HEK293T (cell line): ENCODE data around the gene ASPSCR1.

ENCODE experiments used
- CTCF ChIA-PET: fragments of 350-600 bp; formaldehyde crosslinking; extraction: SDS; loops from one replicate; lab custom pipeline; 2021; ENCODE audit warnings: antibody characterized with exemption, inconsistent platforms; lab: Yijun Ruan, JAX
- POLR2A ChIA-PET: fragments of 350-600 bp; formaldehyde crosslinking; extraction: SDS; loops from one replicate; lab custom pipeline; 2020; ENCODE audit warnings: antibody characterized with exemption, inconsistent platforms; lab: Yijun Ruan, JAX
- DNase-seq: peaks from one replicate; pipeline ENCODE4 v3.0.0; 2012; ENCODE audit warnings: mixed read lengths; ENCODE audit errors: extremely low spot score
- ARNT ChIP-seq: fragments of 450-650 bp; IDR thresholded peaks from 2 replicates; pipeline ENCODE4 v1.6.1; 2017; ENCODE audit warnings: mild to moderate bottlenecking
- BHLHE40 ChIP-seq: fragments of 450-650 bp; IDR thresholded peaks from 2 replicates; pipeline ENCODE4 v1.6.1; 2016; ENCODE audit warnings: mild to moderate bottlenecking, moderate library complexity, borderline replicate concordance
- CTBP1 ChIP-seq: fragments of 450-650 bp; IDR thresholded peaks from 2 replicates; pipeline ENCODE4 v1.6.1; 2016; ENCODE audit warnings: borderline replicate concordance
- ELF4 ChIP-seq: fragments of 450-650 bp; IDR thresholded peaks from 2 replicates; pipeline ENCODE4 v1.6.1; 2017; ENCODE audit warnings: antibody characterized with exemption
- FOXA1 ChIP-seq: fragments of 450-650 bp; IDR thresholded peaks from 2 replicates; pipeline ENCODE4 v1.6.1; 2016; ENCODE audit warnings: mild to moderate bottlenecking
- FOXK2 ChIP-seq: fragments of 450-650 bp; IDR thresholded peaks from 2 replicates; pipeline ENCODE4 v1.6.1; 2016; ENCODE audit warnings: mild to moderate bottlenecking
- FOXM1 ChIP-seq: fragments of 450-650 bp; IDR thresholded peaks from 2 replicates; pipeline ENCODE4 v1.6.1; 2017; ENCODE audit warnings: mild to moderate bottlenecking, borderline replicate concordance
- HDGF ChIP-seq: fragments of 450-650 bp; IDR thresholded peaks from 2 replicates; pipeline ENCODE4 v1.6.1; 2017; ENCODE audit warnings: antibody characterized with exemption, borderline replicate concordance
- L3MBTL2 ChIP-seq: fragments of 450-650 bp; conservative IDR thresholded peaks from 2 replicates; pipeline ENCODE4 v1.6.1; 2016; ENCODE audit warnings: mild to moderate bottlenecking
- LEF1 ChIP-seq: fragments of 450-650 bp; IDR thresholded peaks from 2 replicates; pipeline ENCODE4 v1.6.1; 2017; ENCODE audit warnings: mild to moderate bottlenecking, borderline replicate concordance
- NFRKB ChIP-seq: fragments of 450-650 bp; IDR thresholded peaks from 2 replicates; pipeline ENCODE4 v1.6.1; 2016; ENCODE audit warnings: mild to moderate bottlenecking, moderate library complexity
- SP1 ChIP-seq: fragments of 450-650 bp; IDR thresholded peaks from 2 replicates; pipeline ENCODE4 v1.6.1; 2017
- SUZ12 ChIP-seq: fragments of 450-650 bp; IDR thresholded peaks from 2 replicates; pipeline ENCODE4 v1.6.1; 2016; ENCODE audit warnings: mild to moderate bottlenecking
- TARDBP ChIP-seq: fragments of 450-650 bp; IDR thresholded peaks from 2 replicates; pipeline ENCODE4 v1.6.1; 2016
- ZNF384 ChIP-seq: fragments of 450-650 bp; IDR thresholded peaks from 2 replicates; pipeline ENCODE4 v1.6.1; 2016
- TF ChIP-seq, protein P1 (sequence below): fragments of 450-650 bp; IDR thresholded peaks from 2 replicates; pipeline ENCODE4 v1.6.1; 2016

Gene ASPSCR1

GRCh38 chr17:82056729-82057621 is 79.5 kb downstream of the ASPSCR1 start:
- TF ChIP-seq CTBP1 (no peak), L3MBTL2 (no peak), SUZ12 (no peak), FOXM1 (no peak), ELF4 (no peak), LEF1 (no peak)
- ChIA-PET CTCF (no interaction called here), POLR2A (interaction anchor here (1.0 to 6.3 kb wide), 6 partner anchors 7 to 28 kb away, joined by 3 to 46 read pairs (median 3); partner anchors contain the start of genes DCXR, DUS1L and RAC3)
- DNase-seq, result no peak

DNA sequence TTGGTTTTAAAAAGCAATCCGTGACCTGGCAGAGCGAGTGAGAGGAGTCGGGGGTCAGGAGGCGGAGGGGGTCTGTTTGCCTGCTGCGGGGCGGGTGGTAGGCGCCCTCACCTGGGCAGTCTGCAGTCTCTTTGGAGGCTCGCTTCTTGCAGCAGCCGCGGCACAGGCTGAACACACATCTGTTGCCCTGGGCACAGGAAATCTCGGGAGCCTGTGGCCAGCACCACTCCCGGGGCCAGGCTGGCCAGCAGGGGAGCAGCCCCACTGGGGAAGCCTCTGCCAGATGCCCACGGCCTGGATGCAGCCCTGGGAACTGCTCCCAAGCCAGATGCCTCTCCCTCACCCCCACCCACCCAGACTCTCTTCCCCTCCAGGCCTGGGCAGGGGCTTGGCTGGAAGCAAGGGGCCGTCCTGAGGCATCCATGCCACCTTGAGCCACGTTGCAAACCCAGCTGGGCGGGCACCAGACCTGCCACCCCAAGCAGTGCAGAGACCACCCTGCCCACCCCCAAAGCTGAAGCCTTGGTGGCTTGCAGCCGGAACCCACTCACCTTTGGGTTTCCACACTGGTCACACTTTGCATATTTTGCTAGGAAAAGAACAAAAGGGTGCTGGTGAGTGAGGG is 80.9 kb downstream of the ASPSCR1 start:
- no peak for DNase-seq
- ChIA-PET POLR2A (interaction anchor here (0.9 to 1.2 kb wide), 2 partner anchors 8 to 11 kb away, joined by 3 to 4 read pairs; no protein-coding TSS in a partner anchor), CTCF (no interaction called here)
- TF ChIP-seq ARNT (no peak), SP1 (no peak), SUZ12 (no peak), BHLHE40 (no peak), TARDBP (no peak), FOXA1 (no peak), LEF1 (no peak)
- TF ChIP-seq, protein P1, sequence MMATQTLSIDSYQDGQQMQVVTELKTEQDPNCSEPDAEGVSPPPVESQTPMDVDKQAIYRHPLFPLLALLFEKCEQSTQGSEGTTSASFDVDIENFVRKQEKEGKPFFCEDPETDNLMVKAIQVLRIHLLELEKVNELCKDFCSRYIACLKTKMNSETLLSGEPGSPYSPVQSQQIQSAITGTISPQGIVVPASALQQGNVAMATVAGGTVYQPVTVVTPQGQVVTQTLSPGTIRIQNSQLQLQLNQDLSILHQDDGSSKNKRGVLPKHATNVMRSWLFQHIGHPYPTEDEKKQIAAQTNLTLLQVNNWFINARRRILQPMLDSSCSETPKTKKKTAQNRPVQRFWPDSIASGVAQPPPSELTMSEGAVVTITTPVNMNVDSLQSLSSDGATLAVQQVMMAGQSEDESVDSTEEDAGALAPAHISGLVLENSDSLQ, result no peak

GRCh38 chr17:82058855-82059249 is 81.4 kb downstream of the ASPSCR1 start:
- ChIA-PET CTCF (no interaction called here), POLR2A (interaction anchor here (0.9 to 1.2 kb wide), 2 partner anchors 8 to 11 kb away, joined by 3 to 4 read pairs; no protein-coding TSS in a partner anchor)
- TF ChIP-seq CTBP1 (no peak), TARDBP (no peak), BHLHE40 (no peak), NFRKB (no peak), SP1 (no peak), FOXK2 (no peak), LEF1 (no peak), ELF4 (no peak), FOXA1 (no peak), HDGF (no peak), FOXM1 (no peak)
- TF ChIP-seq, protein P1, result no peak
- DNase-seq, result no peak

- POLR2A ChIA-PET, result interaction anchor here (0.9 to 1.9 kb wide), 4 partner anchors 9 to 39 kb away, joined by 3 to 6 read pairs (median 4); partner anchors contain the start of genes DCXR and FASN
- DNase-seq, result no peak
- CTCF ChIA-PET, result no interaction called here
- TF ChIP-seq, protein P1, result no peak
- TF ChIP-seq L3MBTL2 (no peak), ARNT (no peak), ZNF384 (no peak), LEF1 (no peak), NFRKB (no peak), SP1 (no peak), BHLHE40 (no peak), ELF4 (no peak), FOXA1 (no peak), TARDBP (no peak), CTBP1 (no peak), SUZ12 (no peak), HDGF (no peak), FOXK2 (no peak), FOXM1 (no peak)
Measured at GRCh38 chr17:82059272-82060000, 82.0 kb downstream of the ASPSCR1 start.

- no peak for DNase-seq
- no peak for TF ChIP-seq FOXM1
- ChIA-PET CTCF (no interaction called here), POLR2A (interaction anchor here (1.1 to 1.9 kb wide), 3 partner anchors 22 to 38 kb away, joined by 3 to 6 read pairs (median 4); partner anchors contain the start of genes DCXR and FASN)
Measured at GRCh38 chr17:82060001-82060380, 82.6 kb downstream of the ASPSCR1 start.
